Tibial artery (tissue), 4 donors: ENCODE data around the gene ATG16L2.
"Not testable (repeated sequence)": the region's sequence is repeated elsewhere in the genome, so short reads cannot be mapped to it uniquely, and the experiment has no call there.

ENCODE experiments used
- DNase-seq, 2 donors: peaks; one replicate each; pipeline ENCODE4 v3.0.0-alpha.2; 2019
- H3K27ac ChIP-seq, 2 donors: fragments of 200-600 bp; sonication (generic) in 1 of 2; 1 replicate in 1 of 2; 2 replicates in 1 of 2; pipeline ENCODE4 v1.5.1; 2018 to 2019; ENCODE audit warnings: mild to moderate bottlenecking in 1 of 2
- H3K27me3 ChIP-seq, 2 donors: fragments of 200-600 bp; sonication (generic) in 1 of 2; one replicate each; pipeline versions ENCODE4 v1.5.1 to v1.6.0; 2016 to 2019
- H3K36me3 ChIP-seq, 3 donors: fragments of 200-600 bp; sonication (generic) in 2 of 3; one replicate each; pipeline ENCODE4 v1.5.1; 2016 to 2019; ENCODE audit warnings: mild to moderate bottlenecking in 2 of 3
- H3K4me1 ChIP-seq, 4 donors: fragments of 200-600 bp; sonication (generic) in 2 of 4; 1 replicate in 3 of 4; 2 replicates in 1 of 4; pipeline ENCODE4 v1.5.1; 2016 to 2019
- H3K4me3 ChIP-seq, 2 donors: fragments of 200-600 bp; sonication (generic) in 1 of 2; 1 replicate in 1 of 2; 2 replicates in 1 of 2; pipeline ENCODE4 v1.5.1; 2018 to 2019; ENCODE audit warnings: mild to moderate bottlenecking in 2 of 2
- H3K9me3 ChIP-seq, 3 donors: fragments of 200-600 bp; sonication (generic) in 1 of 3; one replicate each; pipeline ENCODE4 v1.5.1; 2016 to 2019
- CTCF ChIP-seq, 2 experiments: fragments of 200-600 bp in 1 of 2; fragments of 450-650 bp in 1 of 2; IDR thresholded peaks; one replicate each; pipeline ENCODE4 v1.5.1; 2017 to 2019; ENCODE audit warnings: antibody characterized with exemption in 2 of 2, mild to moderate bottlenecking in 1 of 2, moderate library complexity in 1 of 2
- intact Hi-C: fragments of 100-400 bp; cut with DNase I; formaldehyde crosslinking; loops from one replicate; pipeline ENCODE4 v1.15.0; 2023; ENCODE audit warnings: low total_unique reads

The ATG16L2 gene

GRCh38 chr11:72826942-72827480 is 12.8 kb downstream of the ATG16L2 start:
- no peak for TF ChIP-seq CTCF (IDR thresholded peaks at IDR 0.05)
- no peak overlapping the region for H3K4me3 ChIP-seq
- no peak for DNase-seq
- peaks cover under 1 to 19% (median 12%) of the 10 kb centered on the region in 4 donors for H3K4me1 ChIP-seq
- no peaks in the 10 kb centered on the region for H3K9me3 ChIP-seq
- peaks cover 0 to 8% (median 8%) of the 10 kb centered on the region in 3 donors for H3K36me3 ChIP-seq
- intact Hi-C loops: no loop called here
- H3K27me3 ChIP-seq: no peaks in the 10 kb centered on the region
- peak overlapping the region; percentile 33 to 86 for H3K27ac ChIP-seq

GRCh38 chr11:72827656-72828055 is 13.4 kb downstream of the ATG16L2 start:
- peaks cover 6 to 21% (median 16%) of the 10 kb centered on the region in 4 donors for H3K4me1 ChIP-seq
- H3K27me3 ChIP-seq, DNase-seq, H3K4me3 ChIP-seq, H3K36me3 ChIP-seq, intact Hi-C loops, H3K9me3 ChIP-seq: not testable (repeated sequence)
- H3K27ac ChIP-seq: peak overlapping the region in 1 of 2 donors; percentile 86

- intact Hi-C loops: no loop called here
- H3K4me3 ChIP-seq: no peak overlapping the region
- no peak for DNase-seq
- no peaks in the 10 kb centered on the region for H3K9me3 ChIP-seq
- H3K27ac ChIP-seq: peak overlapping the region; percentile 27 to 86
- H3K27me3 ChIP-seq: no peaks in the 10 kb centered on the region
- H3K4me1 ChIP-seq: peaks cover 6 to 23% (median 20%) of the 10 kb centered on the region in 4 donors
- peaks cover 0 to 8% (median 8%) of the 10 kb centered on the region in 3 donors for H3K36me3 ChIP-seq
- TF ChIP-seq CTCF (IDR thresholded peaks at IDR 0.05): no peak
Observed at GRCh38 chr11:72828081-72828567, 13.9 kb downstream of the ATG16L2 start.

GRCh38 chr11:72828692-72829101 is 14.5 kb downstream of the ATG16L2 start:
- Histone ChIP-seq H3K27ac (peak overlapping the region; percentile 27 to 86), H3K4me1 (peaks cover 6 to 29% (median 26%) of the 10 kb centered on the region in 4 donors), H3K4me3 (no peak overlapping the region), H3K9me3 (no peaks in the 10 kb centered on the region), H3K27me3 (no peaks in the 10 kb centered on the region), H3K36me3 (peaks cover 0 to 8% (median 8%) of the 10 kb centered on the region in 3 donors)
- intact Hi-C loops: no loop called here
- TF ChIP-seq CTCF (IDR thresholded peaks at IDR 0.05): no peak
- no peak for DNase-seq

GRCh38 chr11:72829178-72829577 is 15.0 kb downstream of the ATG16L2 start:
- no peak for TF ChIP-seq CTCF (IDR thresholded peaks at IDR 0.05)
- DNase-seq: no peak
- no peak overlapping the region for H3K4me3 ChIP-seq
- peaks cover 0 to 8% (median 8%) of the 10 kb centered on the region in 3 donors for H3K36me3 ChIP-seq
- H3K27me3 ChIP-seq: no peaks in the 10 kb centered on the region
- H3K9me3 ChIP-seq: no peaks in the 10 kb centered on the region
- H3K27ac ChIP-seq: no peak overlapping the region
- intact Hi-C loops: no loop called here
- H3K4me1 ChIP-seq: peaks cover 6 to 32% (median 30%) of the 10 kb centered on the region in 4 donors

GRCh38 chr11:72829884-72830533 is 15.8 kb downstream of the ATG16L2 start:
- Histone ChIP-seq H3K9me3 (no peaks in the 10 kb centered on the region), H3K27me3 (no peaks in the 10 kb centered on the region), H3K36me3 (peaks cover 0 to 8% (median 8%) of the 10 kb centered on the region in 3 donors), H3K4me1 (peaks cover 6 to 40% (median 38%) of the 10 kb centered on the region in 4 donors), H3K27ac (no peak overlapping the region), H3K4me3 (no peak overlapping the region)
- no peak for TF ChIP-seq CTCF (IDR thresholded peaks at IDR 0.05)
- intact Hi-C loops: loop anchor here (2.0 kb wide), 2 partner anchors 19 to 349 kb away; no protein-coding TSS in a partner anchor
- DNase-seq: no peak
